ENCODE measurements around the gene NADSYN1. TPM values are rescaled to one million over a fixed set of nuclear protein-coding genes. Genes with fewer than 3 reads are reported as not detected.

Gene NADSYN1
- total RNA-seq, 3 donors from 2014 or later (not counting 1 experiment from before 2014, with no cell fraction given) = 134 to 156 (median 150) TPM

- Histone ChIP-seq H3K9me3 (ENCODE audit: control insufficient read depth, insufficient read depth, low read length) (no peaks in the 10 kb centered on the region), H3K4me1 (ENCODE audit: control insufficient read depth, insufficient read depth, low read length) (peaks cover 33% of the 10 kb centered on the region), H3K4me3 (ENCODE audit: low read length) (peak overlapping the region; percentile 94), H3K36me3 (ENCODE audit: control insufficient read depth, insufficient read depth, low read length) (peaks cover under 1% of the 10 kb centered on the region), H3K27ac (ENCODE audit: low read length) (peak overlapping the region; percentile 70), H3K27me3 (ENCODE audit: control insufficient read depth, insufficient read depth, low read length) (no peaks in the 10 kb centered on the region)
- WGBS (ENCODE audit: insufficient coverage) = 3% methylated on average over 31 of the region's 31 CpGs
- peak; percentile 27 to 47 (median 29) for ATAC-seq
- intact Hi-C loops (cut with micrococcal nuclease) = loop anchor here (10.0 kb wide), 1 partner anchor 337 kb away; no protein-coding TSS in a partner anchor
- no peaks in the 10 kb centered on the region for H3K27me3 Mint-ChIP-seq (ENCODE audit: low read depth in 2 of 2)
- peak overlapping the region; percentile 75 to 90 for H3K27ac Mint-ChIP-seq
- peak overlapping the region; percentile 87 for H3K4me3 Mint-ChIP-seq
- peaks cover 0 to 4% of the 10 kb centered on the region in 2 donors for H3K9me3 Mint-ChIP-seq
- DNase-seq = peak; percentile 51 to 62
- no peak for TF ChIP-seq CTCF (IDR thresholded peaks at IDR 0.05)
- peaks cover 9% of the 10 kb centered on the region for H3K36me3 Mint-ChIP-seq
- H3K4me1 Mint-ChIP-seq = peaks cover 26 to 46% of the 10 kb centered on the region in 2 donors
Observed at GRCh38 chr11:71447791-71448256, 5.2 kb upstream of the NADSYN1 start.

GRCh38 chr11:71448257-71449171 lies 4.5 kb upstream of the NADSYN1 start, which contains the start of gene DHCR7:
Gene DHCR7 (minus strand): TSS chr11:71448393. CDS start chr11:71444952, 3,441 bp downstream.
- Histone ChIP-seq H3K27ac (ENCODE audit: low read length) (peak within 1 kb of the TSS; percentile 77), H3K36me3 (ENCODE audit: control insufficient read depth, insufficient read depth, low read length) (no peaks in the 10 kb centered on the region), H3K4me3 (ENCODE audit: low read length) (peak within 1 kb of the TSS; percentile 94), H3K4me1 (ENCODE audit: control insufficient read depth, insufficient read depth, low read length) (peaks cover 35% of the 10 kb centered on the region), H3K9me3 (ENCODE audit: control insufficient read depth, insufficient read depth, low read length) (no peaks in the 10 kb centered on the region), H3K27me3 (ENCODE audit: control insufficient read depth, insufficient read depth, low read length) (no peaks in the 10 kb centered on the region)
- peak; percentile 79 to 87 (median 83) for ATAC-seq
- peaks cover 9% of the 10 kb centered on the region for H3K36me3 Mint-ChIP-seq
- intact Hi-C loops (cut with micrococcal nuclease) = loop anchor here (10.0 kb wide), 1 partner anchor 336 kb away; no protein-coding TSS in a partner anchor
- peaks cover 0 to 4% of the 10 kb centered on the region in 2 donors for H3K9me3 Mint-ChIP-seq
- no peaks in the 10 kb centered on the region for H3K27me3 Mint-ChIP-seq (ENCODE audit: low read depth in 2 of 2)
- peak within 1 kb of the TSS; percentile 87 for H3K4me3 Mint-ChIP-seq
- peaks cover 30 to 50% of the 10 kb centered on the region in 2 donors for H3K4me1 Mint-ChIP-seq
- WGBS (ENCODE audit: insufficient coverage) = under 1% methylated on average over 78 of the region's 78 CpGs
- DNase-seq = peak; percentile 94 to 96
- peak within 1 kb of the TSS; percentile 75 to 90 for H3K27ac Mint-ChIP-seq
- no peak for TF ChIP-seq CTCF (IDR thresholded peaks at IDR 0.05)

GRCh38 chr11:71449596-71449995 lies 3.4 kb upstream of the NADSYN1 start:
- WGBS (ENCODE audit: insufficient coverage) = 72% methylated on average over 4 of the region's 6 CpGs
- no peaks in the 10 kb centered on the region for H3K27me3 ChIP-seq (ENCODE audit: control insufficient read depth, insufficient read depth, low read length)

More at GRCh38 chr11:71449596-71449995, 3.4 kb upstream of the NADSYN1 start:
- Histone ChIP-seq H3K9me3 (ENCODE audit: control insufficient read depth, insufficient read depth, low read length) (no peaks in the 10 kb centered on the region), H3K4me3 (ENCODE audit: low read length) (no peak overlapping the region), H3K36me3 (ENCODE audit: control insufficient read depth, insufficient read depth, low read length) (no peaks in the 10 kb centered on the region), H3K4me1 (ENCODE audit: control insufficient read depth, insufficient read depth, low read length) (peaks cover 46% of the 10 kb centered on the region), H3K27ac (ENCODE audit: low read length) (peak overlapping the region; percentile 77)
- intact Hi-C loops (cut with micrococcal nuclease) = loop anchor here (10.0 kb wide), 1 partner anchor 335 kb away; no protein-coding TSS in a partner anchor
- Mint-ChIP-seq H3K4me1 (peaks cover 35 to 58% of the 10 kb centered on the region in 2 donors), H3K36me3 (peaks cover 9% of the 10 kb centered on the region), H3K4me3 (peak overlapping the region; percentile 87), H3K9me3 (peaks cover 0 to 4% of the 10 kb centered on the region in 2 donors), H3K27ac (peak overlapping the region; percentile 75 to 90), H3K27me3 (ENCODE audit: low read depth in 2 of 2) (no peaks in the 10 kb centered on the region)
- DNase-seq (peak in 1 of 2 donors; percentile 13), ATAC-seq (no peak)
- no peak for TF ChIP-seq CTCF (IDR thresholded peaks at IDR 0.05)

All from natural killer cell (primary cell).